ENCODE results near the gene HDAC1. TPM values are rescaled to one million over a fixed set of nuclear protein-coding genes. Genes with fewer than 3 reads are reported as not detected.

HDAC1 gene
- total and polyA plus RNA-seq, 2 of the 13 experiments (the other 11 are each of a cell fraction or from before 2014, with no cell fraction given): 93.5 to 189 TPM

GRCh38 chr1:32350785-32351398 lies 59.0 kb downstream of the HDAC1 start (continued):
- peak; percentile 67; the same call in 1 of the 2 replicates for TF ChIP-seq ATF7-NPFF (CRISPR knock-in tag; IDR thresholded peaks at IDR 0.05; ENCODE audit: low read depth)
- TF ChIP-seq ZSCAN31 (CRISPR knock-in tag; IDR thresholded peaks at IDR 0.05; ENCODE audit: low read depth): peak; percentile 18; the same call in 1 of the 2 replicates
- peak; percentile 82 for TF ChIP-seq MEIS2 (CRISPR knock-in tag; IDR thresholded peaks at IDR 0.05)
- no peak for TF ChIP-seq PHF21A (CRISPR knock-in tag; IDR thresholded peaks at IDR 0.05)
- TF ChIP-seq NAIF1 (CRISPR knock-in tag; IDR thresholded peaks at IDR 0.05; ENCODE audit: borderline replicate concordance): no peak
- 0 out of 2 replicates have a peak, but pooled peaks have one; percentile 9 for TF ChIP-seq HOXA7 (CRISPR knock-in tag; IDR thresholded peaks at IDR 0.05)
- TF ChIP-seq ZBTB38 (CRISPR knock-in tag; IDR thresholded peaks at IDR 0.05): peak; percentile 36; the same call in 1 of the 2 replicates
- peak; percentile 76; the same call in 1 of the 2 replicates for TF ChIP-seq KDM2A (CRISPR knock-in tag; IDR thresholded peaks at IDR 0.05; ENCODE audit: borderline replicate concordance, low read depth)
- peak; percentile 74; the same call in 1 of the 2 replicates for TF ChIP-seq CSRNP1 (CRISPR knock-in tag; IDR thresholded peaks at IDR 0.05)
- peak; percentile 78; the same call in 1 of the 2 replicates for TF ChIP-seq KLF15 (CRISPR knock-in tag; IDR thresholded peaks at IDR 0.05; ENCODE audit: borderline replicate concordance)
- peak; percentile 77; the same call in 1 of the 2 replicates for TF ChIP-seq ZNF160 (CRISPR knock-in tag; IDR thresholded peaks at IDR 0.05)
- 0 out of 2 replicates have a peak, but pooled peaks have one; percentile 59 for TF ChIP-seq KLF11 (CRISPR knock-in tag; IDR thresholded peaks at IDR 0.05)
- peak in 1 of 2 experiments; percentile 41; a peak in 1 of 4 replicates for TF ChIP-seq ATF4 (CRISPR knock-in tag; IDR thresholded peaks at IDR 0.05)
- TF ChIP-seq HOMEZ (CRISPR knock-in tag; IDR thresholded peaks at IDR 0.05; ENCODE audit: low read depth): 0 out of 2 replicates have a peak, but pooled peaks have one; percentile 25
- TF ChIP-seq ETV5 (CRISPR knock-in tag; IDR thresholded peaks at IDR 0.05; ENCODE audit: borderline replicate concordance): peak; percentile 36; the same call in 1 of the 2 replicates
- TF ChIP-seq ZFP91 (CRISPR knock-in tag; IDR thresholded peaks at IDR 0.05; ENCODE audit: borderline replicate concordance): peak; percentile 9; the same call in 1 of the 2 replicates
- no peak for TF ChIP-seq MAFK (conservative IDR thresholded peaks at IDR 0.05 in 1 of 2, IDR thresholded peaks at IDR 0.05 in 1 of 2; ENCODE audit: low read length in 2 of 2)
- TF ChIP-seq NFYC (CRISPR knock-in tag; IDR thresholded peaks at IDR 0.05): peak; percentile 14; the same call in 1 of the 2 replicates
- 0 out of 2 replicates have a peak, but pooled peaks have one; percentile 44 for TF ChIP-seq ZNF652 (CRISPR knock-in tag; IDR thresholded peaks at IDR 0.05; ENCODE audit: borderline replicate concordance, low read depth)
- TF ChIP-seq POGZ (CRISPR knock-in tag; IDR thresholded peaks at IDR 0.05): 0 out of 2 replicates have a peak, but pooled peaks have one; percentile 19
- no peak for TF ChIP-seq POLR2AphosphoS2 (IDR thresholded peaks at IDR 0.05; ENCODE audit: low read depth, low read length)
- peak; percentile 56; the same call in 1 of the 2 replicates for TF ChIP-seq REL (CRISPR knock-in tag; conservative IDR thresholded peaks at IDR 0.05)
- no peak for TF ChIP-seq SRSF9 (IDR thresholded peaks at IDR 0.05; ENCODE audit: borderline replicate concordance, insufficient read depth, low read depth, low read length, poor library complexity, severe bottlenecking)

Measured in HepG2 (cell line).